ENCODE measurements around the gene SSBP4.

DNA sequence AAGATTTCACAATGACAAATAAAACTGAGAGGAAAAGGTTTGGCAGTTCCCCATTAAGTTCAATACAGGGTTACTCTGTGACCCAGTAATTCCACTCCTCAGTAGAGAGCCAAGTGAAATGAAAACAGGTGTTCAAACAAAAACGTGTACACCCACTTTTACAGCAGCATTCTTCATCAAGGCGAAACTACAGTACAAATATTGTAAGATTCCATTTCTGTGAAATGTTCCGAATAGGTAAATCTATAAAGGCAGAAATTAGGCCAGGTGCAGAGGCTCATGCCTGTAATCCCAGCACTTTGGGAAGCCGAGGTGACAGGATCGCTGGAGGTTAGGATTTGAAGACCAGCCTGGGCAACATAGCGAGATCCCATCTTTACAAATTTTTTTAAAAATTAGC is 42.2 kb upstream of the SSBP4 start:
- TF ChIP-seq CTCF (IDR thresholded peaks at IDR 0.05) = no peak
- TF ChIP-seq EP300 (IDR thresholded peaks at IDR 0.05) = peak in 1 of 2 donors; percentile 30
- TF ChIP-seq POLR2A (IDR thresholded peaks at IDR 0.05) = no peak
